GM10847 (cell line): Measurements from ENCODE around the gene COL16A1.

Experiments used
- POLR2A ChIP-seq: IDR thresholded peaks from 2 replicates; pipeline ENCODE4 v1.6.1; 2011; ENCODE audit not compliant: insufficient read length; ENCODE audit errors: extremely low read depth

COL16A1 gene

GRCh38 chr1:31702836-31703404 lies 897 bp downstream of the COL16A1 start:
- no peak for TF ChIP-seq POLR2A

DNA sequence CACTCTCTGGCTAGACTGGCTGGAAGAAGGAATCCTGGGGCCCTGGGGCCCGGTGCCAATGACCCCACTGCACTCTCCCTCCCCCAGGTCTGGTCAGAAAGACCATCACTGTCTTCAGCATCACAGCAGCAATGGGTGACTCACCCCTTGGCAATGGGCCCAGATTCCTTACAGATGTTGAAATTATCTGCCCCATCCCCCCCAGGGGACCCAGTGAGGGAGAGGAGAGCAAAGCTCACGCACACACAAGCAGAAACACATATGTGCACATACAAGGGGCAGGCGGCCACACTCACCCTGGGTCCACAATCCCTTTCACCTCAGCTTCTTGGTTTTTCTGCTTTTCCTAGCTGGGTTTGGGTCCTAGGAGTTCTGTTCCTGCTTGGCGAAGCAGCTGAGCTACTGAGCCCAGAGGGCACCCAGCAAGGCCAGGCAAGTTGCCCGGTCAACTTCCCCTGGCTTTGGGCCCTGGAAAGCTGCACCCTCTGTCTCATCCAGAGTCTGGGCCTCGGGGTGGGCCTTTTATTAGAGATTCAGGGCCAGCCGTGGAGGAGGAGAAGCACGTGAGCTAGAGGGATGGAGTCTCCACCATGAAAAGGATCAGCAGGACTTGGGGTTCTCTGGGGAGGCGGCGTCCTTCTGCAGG lies 2.6 kb downstream of the COL16A1 start:
- TF ChIP-seq POLR2A: no peak

- TF ChIP-seq POLR2A: no peak
Observed at GRCh38 chr1:31700468-31701090, 3.2 kb downstream of the COL16A1 start.

- no peak for TF ChIP-seq POLR2A
Observed at GRCh38 chr1:31699341-31699891, 4.4 kb downstream of the COL16A1 start.

DNA sequence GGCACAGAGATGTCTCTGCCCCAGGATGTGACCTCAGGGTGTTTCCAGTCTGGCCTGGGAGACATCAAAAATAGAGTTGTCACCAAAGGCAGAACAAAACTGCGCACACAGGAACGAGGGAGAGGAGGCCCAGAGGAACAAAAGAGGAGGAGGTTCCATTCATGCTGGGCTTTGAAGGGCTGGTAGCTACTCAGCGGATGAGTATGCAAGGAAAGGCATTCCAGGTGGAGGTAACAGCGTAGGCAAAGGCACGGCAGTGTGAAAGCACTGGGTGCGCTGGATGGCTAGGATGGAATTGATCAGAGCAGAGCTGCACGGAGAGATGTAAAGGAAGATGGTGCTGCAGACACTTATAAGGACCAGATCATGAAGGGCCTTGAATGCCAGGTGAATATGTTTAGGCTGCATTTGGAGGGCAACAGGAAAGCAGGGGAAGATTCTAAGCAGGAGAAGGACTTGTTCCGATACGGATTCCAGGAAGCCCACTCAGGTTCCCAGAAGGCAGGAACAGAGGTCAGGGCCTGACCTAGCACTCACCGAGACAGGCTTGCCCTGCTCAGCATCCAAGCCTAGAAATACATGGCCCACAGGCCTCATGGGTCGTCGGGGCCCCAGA lies 6.3 kb downstream of the COL16A1 start:
- TF ChIP-seq POLR2A: no peak

DNA sequence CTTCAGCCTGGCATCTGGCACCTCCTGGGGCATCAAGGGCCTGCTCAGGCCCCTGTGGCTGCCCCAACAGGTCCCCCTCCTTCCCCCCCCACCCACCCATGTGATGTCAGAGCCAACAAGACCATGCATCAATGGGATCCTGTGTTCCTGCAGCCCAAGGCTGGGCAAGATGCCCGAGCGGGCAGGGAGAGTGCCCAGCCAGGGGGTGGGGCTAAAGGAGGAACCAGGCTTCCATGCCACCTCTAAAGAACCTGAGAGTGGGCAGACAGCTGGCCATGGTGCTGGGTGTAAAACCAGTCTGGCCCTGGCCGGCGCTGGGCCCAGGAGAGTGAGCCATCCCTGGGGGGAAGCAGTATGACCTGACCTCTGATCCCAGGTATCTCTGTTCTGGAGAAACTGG lies 7.6 kb downstream of the COL16A1 start:
- TF ChIP-seq POLR2A: no peak

GRCh38 chr1:31695327-31695726 lies 8.5 kb downstream of the COL16A1 start:
- TF ChIP-seq POLR2A: no peak

- no peak for TF ChIP-seq POLR2A
Observed at GRCh38 chr1:31694964-31695313, 8.9 kb downstream of the COL16A1 start.

DNA sequence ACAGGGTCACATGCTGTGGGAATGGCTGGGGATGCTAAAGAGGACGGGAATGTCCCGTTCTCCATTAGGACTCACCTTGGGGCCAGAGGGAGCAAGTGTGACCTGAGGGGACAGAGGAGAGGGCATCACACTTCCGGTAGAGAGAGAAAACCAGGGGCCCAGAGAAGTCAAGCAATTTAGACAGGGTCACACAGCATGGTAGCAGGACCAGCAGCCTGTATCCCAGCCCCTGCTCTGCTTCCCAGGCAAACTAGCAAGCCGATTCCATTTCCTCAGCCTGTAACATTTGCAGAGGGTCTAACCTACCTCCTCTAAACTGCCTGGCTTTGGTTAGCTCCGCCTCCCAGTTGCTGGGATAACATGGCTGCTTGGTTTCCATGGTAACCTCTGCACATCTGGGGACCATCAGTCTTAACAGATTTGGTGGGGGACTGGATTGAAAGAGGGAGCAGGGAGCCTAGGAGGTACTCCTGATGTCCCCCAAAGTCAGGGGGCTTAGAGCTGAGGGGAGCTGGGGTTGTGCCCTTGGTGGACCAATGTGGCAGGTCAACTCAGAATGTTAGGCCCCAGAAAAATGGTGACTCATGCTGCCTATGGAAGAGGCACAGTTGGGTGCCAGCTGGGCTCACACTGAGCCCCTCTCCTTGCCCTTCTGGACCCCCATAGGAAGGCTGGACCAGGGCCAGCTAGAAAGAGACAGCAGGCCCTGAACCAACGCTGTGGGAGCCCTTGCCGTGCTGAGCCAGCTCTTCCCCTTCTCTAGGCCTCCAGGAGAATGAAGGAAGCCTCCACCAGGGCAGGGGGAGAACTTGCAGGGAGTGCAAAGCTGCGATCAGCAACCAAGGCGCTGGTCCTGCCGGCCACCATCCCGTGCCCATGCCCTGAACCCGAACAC lies 9.5 kb downstream of the COL16A1 start:
- no peak for TF ChIP-seq POLR2A

GRCh38 chr1:31693231-31693630 lies 10.6 kb downstream of the COL16A1 start:
- TF ChIP-seq POLR2A: no peak

DNA sequence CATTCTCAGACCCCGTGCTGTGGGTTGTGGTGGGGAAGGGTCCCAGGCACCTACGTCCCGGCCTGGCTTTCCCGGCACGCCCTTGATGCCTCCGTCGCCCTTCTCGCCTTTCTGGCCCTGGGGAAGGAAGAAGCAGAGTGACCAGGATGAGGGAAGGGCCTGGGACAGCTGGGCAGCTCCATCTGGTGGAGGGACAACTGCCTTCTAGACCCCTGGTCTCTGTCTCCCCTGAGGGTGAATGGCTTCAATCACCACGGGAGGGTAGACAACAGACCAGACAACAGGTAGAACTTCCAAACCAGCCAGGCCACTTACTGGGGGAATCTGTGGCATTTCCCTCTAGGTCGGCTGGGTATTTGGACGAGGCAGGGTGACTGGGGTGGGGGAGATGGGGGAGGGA lies 11.9 kb downstream of the COL16A1 start:
- no peak for TF ChIP-seq POLR2A

GRCh38 chr1:31691446-31691845 lies 12.4 kb downstream of the COL16A1 start:
- TF ChIP-seq POLR2A: no peak

GRCh38 chr1:31690921-31691320 lies 12.9 kb downstream of the COL16A1 start:
- no peak for TF ChIP-seq POLR2A

DNA sequence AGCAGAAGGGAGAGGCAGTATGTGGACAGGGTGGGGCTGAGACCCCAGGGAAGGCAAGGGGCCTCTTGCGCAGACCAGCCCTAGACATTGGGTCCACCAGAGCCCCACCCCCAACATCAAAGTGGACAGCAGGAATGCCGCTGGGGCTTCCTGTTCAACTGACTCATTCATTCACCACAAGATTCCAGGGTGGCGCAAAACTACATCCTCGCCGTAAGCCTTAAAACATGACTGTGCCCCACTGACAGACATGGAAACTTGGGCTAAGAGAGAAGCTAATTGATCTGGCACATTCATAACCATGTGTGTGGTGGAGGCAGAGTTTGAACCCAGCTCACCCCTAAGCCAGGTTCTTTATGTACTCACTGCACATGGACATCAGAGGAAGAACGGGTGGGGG lies 14.0 kb downstream of the COL16A1 start:
- TF ChIP-seq POLR2A: no peak

GRCh38 chr1:31689379-31689778 lies 14.4 kb downstream of the COL16A1 start:
- no peak for TF ChIP-seq POLR2A
